ENCODE results near the gene ZNF500.

DNA sequence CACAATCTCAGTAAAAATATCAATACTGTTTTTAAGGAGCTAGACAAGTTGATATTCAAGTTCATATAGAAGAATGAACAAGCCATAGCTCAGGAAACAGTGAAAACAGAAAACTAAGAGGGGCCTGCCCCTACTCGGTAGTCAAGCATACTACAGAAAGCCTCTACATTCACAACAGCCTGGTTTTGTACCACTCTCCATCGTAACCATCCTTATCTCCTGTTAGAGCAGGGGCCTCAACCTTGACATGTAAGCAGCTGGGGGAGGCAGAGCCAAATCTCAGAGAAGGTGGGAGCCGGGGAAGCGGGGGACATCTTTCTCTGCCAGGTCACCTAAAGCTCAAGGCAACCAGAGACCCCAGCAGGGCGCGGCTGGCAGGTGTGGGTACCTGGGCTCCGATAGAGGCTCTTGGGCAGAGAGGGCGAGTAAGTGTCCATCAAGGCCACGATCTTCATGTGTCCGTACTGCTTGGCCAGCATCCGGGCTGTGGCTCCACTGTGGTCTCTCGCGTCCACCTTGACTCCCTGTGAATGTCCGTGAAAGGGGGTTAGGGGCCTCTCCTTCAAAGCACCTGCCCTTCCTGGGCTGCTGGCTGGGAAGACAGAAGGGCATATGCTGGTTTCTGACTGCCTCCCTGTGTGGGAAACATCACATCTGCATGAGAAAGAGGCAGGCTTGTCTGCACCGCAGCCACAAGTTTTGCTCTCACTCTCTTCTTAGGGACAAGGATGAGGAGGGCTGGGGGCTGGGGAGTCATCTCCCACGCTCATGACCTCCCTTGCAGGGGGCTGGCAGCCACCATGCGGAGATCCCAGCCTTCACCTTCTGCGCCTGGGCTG lies 53.1 kb downstream of the ZNF500 start:
- TF ChIP-seq, protein P1, sequence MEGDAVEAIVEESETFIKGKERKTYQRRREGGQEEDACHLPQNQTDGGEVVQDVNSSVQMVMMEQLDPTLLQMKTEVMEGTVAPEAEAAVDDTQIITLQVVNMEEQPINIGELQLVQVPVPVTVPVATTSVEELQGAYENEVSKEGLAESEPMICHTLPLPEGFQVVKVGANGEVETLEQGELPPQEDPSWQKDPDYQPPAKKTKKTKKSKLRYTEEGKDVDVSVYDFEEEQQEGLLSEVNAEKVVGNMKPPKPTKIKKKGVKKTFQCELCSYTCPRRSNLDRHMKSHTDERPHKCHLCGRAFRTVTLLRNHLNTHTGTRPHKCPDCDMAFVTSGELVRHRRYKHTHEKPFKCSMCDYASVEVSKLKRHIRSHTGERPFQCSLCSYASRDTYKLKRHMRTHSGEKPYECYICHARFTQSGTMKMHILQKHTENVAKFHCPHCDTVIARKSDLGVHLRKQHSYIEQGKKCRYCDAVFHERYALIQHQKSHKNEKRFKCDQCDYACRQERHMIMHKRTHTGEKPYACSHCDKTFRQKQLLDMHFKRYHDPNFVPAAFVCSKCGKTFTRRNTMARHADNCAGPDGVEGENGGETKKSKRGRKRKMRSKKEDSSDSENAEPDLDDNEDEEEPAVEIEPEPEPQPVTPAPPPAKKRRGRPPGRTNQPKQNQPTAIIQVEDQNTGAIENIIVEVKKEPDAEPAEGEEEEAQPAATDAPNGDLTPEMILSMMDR (IDR thresholded peaks at IDR 0.05): no peak
- TF ChIP-seq POLR2A (IDR thresholded peaks at IDR 0.05): no peak

All from right lobe of liver (tissue), 4 donors.